GM19397 (cell line): Measurements from ENCODE around the gene CYP26C1.

Experiments used
- ATAC-seq: cut with Tn5 transposase; IDR thresholded peaks from one replicate; pipeline ENCODE4 v1.9.1; 2021; ENCODE audit warnings: mild to moderate bottlenecking, moderate library complexity; ENCODE audit not compliant: unreplicated experiment

Gene CYP26C1

DNA sequence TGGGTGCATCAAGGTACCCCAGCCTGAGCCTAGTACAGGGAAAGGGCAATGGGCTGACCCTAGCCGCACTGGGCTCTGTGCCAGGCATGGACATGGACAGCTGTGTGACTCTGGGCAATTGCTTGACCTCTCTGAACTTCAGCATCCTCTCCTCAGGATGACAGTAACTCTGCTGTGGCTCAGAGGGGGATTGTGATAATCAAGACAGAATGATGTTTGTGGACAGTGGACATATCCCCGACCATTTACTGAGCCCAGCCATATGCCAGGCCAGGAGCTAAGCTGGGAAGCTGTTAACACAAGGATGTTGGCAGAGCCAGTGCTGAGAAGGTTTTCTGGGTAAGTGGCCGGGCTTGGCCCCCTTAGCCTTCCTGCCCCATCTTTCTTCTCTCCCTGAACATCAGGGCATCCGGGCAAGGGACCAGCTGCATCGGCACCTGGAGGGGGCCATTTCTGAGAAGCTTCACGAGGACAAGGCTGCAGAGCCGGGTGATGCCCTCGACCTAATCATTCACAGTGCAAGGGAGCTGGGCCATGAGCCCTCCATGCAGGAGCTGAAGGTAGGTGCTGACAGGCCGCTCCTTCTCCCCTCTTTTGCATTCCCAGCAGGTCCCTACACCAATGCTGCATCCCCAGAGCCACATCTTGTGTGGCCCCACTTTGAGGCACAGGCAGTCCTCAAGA is 3.5 kb downstream of the CYP26C1 start:
- no peak for ATAC-seq

DNA sequence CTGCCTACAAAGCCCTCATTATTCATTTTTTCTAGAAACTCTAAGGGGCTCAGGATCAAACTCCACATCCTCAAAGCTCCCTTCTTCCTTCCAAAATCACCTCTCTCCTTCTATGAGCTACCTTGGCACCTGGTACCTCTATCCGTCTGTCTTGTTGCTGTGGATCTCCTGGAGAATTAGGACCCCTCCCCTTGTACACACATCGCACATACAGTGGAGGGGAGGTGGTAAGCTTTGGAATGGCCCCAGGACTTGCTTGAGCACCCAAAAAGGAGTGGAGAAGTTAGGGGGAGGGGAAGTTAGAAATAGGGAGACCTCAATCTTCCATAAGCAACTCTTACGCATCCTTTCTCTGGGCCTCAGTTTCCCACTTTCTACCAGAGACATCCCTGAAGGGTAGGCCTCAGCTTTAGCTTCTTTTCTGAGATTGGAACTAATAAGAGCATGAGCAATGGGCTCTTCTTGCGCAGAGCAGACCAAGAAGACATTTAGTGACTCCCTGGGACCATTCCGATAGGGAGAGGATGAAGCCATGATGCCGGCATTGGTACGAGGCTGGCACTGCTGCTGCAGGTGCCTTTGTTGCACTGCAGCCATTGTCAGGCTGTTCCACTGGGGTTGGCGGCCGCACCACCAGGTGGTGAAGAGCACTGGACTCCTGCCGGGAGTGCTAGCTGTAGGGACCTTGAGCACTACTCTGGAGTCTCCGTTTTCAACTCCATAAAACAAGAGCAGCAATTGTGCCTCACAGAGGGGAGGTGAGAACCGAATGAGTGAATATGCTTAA is 4.5 kb downstream of the CYP26C1 start:
- no peak for ATAC-seq

DNA sequence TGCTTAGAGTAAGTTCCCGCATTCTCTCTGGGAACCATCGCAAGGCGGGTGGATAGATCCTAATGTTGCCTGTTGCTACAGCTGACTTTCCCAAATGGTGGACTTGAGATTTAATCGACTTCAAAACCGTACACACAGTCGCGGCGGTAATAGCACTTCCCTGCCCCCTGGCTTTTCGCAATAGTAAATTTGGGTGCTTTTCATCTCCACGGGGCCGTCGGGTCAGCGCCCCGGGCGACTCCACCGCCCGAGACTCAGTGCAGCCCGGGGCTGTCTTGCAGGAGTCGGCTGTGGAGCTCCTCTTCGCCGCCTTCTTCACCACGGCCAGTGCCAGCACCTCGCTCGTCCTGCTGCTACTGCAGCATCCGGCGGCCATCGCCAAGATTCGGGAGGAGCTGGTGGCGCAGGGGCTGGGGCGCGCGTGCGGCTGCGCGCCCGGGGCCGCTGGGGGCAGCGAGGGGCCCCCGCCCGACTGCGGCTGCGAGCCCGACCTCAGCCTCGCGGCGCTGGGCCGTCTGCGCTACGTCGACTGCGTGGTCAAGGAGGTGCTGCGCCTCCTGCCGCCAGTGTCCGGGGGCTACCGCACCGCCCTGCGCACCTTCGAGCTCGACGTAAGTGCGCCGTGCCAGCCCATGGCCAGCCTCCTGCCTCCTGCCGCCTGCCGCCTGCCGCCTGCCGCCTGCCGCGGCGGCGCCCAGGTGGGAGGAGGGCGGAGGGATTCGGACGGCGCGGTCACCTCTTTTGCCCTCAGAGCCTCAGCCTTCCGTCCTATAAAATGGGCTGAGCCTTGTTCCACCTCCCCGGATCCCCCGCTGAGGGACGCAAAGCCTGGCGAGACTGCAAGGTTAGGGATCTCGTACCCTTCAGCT is 5.3 kb downstream of the CYP26C1 start:
- ATAC-seq = no peak

DNA sequence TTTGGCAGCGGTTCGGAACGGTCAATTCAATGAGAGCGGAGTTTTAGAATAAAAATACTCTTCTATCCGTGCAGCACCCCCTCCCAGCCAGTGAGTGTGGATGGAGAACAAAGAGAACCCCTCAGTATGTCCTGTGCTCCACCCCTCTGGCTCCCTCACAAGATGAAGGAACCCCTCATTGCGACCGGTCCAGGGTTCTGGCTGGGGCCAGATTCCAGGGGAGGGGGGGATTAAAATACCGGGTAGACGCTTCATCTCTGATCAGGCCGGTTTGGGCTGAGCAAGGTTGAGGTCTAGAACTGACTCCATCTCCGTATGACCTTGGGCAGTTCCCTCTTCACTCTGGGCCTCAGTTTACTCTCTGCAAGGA is 5.9 kb downstream of the CYP26C1 start:
- ATAC-seq = no peak

DNA sequence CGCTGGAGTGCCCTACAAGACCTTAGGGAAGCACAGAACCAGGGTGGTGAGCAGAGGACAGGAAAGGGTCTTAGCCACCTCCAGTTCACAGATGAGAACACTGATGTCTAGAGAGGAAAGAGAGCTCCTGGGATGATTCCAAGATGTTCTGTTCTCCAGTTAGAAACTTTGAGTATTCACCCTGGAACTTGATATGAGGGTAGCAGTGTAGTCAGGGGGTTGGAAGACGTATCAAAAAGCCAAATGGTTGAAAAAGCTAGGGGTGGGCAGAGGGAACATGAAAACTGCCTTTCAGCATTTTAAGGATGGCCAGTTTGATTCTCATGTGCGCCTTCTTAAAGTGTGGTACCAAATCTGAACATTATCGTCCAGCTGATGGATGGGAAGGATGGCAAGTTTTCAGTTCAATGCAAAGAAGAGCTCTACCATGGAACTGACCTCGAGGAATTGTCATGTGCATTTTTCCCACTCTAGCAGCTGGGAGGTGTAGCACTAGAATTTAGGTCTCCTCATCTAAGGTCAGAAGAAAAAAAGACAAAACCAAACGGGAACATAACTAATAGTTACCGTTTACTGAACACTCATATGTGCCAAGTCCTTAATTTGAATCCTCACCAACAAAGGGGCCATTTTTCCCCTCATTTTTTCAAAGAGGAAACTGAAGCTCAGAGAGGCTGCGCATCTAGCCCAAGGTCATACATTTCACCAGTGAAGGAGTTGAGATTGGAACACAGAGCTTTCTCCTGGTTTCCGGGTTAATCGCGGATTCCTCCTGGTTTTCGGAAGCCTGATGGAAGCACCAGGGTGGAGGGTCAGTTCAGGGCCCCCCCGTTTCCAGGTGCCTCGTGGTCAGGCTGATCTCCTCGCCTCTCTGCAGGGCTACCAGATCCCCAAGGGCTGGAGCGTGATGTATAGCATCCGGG is 7.1 kb downstream of the CYP26C1 start:
- ATAC-seq = no peak

DNA sequence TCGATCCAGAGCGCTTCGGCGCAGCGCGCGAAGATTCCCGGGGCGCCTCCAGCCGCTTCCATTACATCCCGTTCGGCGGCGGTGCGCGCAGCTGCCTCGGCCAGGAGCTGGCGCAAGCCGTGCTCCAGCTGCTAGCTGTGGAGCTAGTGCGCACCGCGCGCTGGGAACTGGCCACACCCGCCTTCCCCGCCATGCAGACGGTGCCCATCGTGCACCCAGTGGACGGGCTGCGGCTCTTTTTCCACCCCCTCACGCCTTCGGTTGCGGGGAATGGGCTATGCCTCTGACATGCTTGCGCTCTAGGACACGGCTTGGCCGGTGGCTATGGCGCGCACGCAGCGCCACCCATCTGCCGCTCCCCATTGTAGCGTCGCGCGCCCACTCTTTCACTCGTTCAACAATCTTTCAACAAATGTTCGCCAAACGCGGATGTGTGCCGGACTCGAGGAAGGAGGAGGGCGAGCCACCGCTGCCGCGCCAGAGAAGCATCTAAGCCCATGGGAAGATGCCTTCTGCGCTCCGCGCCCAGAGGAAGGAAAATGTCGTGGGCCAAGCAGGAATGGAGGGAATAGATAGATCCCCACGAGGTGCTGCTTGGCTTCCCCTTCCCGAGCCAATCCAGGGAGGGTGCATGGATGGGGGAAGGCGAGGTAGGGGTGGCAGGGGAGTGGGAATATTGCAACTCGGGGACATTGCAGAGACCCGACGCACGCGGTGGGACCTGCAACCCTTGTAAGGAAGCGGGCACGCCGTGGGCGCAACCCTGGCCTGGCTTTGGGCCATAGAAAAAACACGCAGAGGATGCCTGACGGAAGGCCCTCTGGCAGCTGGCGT is 8.0 kb downstream of the CYP26C1 start:
- ATAC-seq = no peak

DNA sequence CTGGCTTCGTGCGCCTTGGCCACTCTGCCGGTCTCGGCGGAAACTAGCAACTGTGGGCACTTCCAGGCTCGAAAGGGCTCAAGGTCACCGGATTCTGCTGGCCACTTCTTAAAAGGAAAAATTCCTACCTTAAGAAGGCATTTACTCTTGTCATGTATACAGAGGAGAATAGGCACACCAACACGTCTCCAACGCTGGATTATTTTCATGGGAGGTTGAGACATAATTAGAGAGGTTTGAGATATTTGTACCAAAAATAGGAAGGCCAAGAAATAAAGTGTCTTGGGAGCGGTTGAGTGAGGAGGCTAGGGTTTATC is 8.6 kb downstream of the CYP26C1 start:
- no peak for ATAC-seq

DNA sequence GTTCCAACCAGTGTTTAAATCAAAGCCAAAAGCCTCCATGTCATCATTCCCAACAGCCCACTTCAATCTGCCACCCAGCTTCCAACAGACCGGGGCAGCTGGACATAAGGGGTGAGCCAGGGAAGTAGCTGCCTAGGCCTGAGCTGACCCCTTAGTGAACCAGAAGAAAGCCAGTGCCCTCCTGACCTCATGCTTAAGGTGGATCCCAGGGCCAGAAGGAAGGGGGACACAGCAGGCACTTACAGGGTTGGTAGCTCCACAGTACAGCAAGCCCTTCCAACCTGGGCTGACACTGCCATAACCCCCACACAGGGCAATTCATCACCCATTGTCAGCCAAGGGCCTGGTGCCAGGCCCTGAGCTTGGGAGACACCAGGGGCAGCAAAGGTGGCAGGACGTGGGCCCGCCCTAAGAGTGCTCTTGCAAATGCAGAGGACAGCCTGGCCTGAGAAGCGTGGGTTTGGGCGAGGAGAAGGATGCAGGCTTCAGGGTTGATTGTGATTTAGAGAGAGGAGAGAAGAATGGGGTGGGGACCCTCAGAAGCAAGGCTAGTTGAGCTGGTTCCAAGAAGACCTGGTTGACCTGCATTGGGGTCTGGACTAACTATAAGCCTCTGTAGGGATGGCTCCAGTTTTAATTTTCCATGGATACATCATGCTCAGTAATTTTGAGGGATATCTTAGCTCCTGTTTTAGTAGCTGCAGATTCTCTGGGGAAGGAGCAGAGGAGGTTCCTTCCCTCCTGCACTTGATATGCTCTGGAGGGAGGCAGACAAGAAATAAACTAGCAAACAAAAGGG is 10.0 kb downstream of the CYP26C1 start:
- ATAC-seq = no peak

DNA sequence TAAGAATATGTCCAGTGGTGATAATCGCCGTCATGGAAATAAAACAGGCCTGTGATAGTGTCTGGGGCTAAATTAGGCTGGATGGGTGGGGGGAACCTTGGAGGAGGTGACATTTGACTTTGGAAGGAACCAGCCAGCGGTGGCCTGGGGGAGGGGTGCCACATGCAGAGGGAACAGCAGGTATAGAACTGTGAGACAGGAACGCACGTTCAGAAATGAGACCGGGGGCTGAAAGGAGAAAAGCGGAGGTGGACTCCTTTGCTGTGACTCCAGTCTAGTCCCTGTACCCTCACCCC is 10.5 kb downstream of the CYP26C1 start:
- no peak for ATAC-seq

DNA sequence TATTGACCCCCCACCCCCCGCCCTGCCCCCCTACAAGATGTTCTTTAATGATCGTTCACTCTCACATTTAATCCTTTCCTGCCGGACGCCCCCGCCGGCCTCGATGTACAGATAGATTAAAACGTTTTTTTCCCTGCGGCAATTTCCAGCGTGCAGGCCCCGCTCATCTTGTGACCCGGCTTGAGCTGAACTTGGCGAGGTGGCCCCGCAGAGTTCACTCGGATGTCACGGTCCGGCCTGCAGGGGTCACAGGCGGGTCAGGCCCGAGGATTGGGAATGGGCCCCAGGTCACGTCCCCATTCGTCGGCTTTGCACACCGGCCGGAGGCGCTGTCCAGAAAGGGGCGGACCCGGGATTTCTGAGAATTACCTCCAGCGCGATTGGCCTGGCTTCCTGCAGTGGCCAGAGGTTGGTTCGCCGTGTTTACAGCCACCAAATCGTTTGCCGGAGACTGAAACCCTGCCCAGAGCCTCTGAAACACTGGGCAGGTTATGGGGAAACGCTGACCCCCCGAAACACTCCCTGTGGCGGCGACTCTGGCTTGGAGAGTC is 11.2 kb downstream of the CYP26C1 start:
- no peak for ATAC-seq

DNA sequence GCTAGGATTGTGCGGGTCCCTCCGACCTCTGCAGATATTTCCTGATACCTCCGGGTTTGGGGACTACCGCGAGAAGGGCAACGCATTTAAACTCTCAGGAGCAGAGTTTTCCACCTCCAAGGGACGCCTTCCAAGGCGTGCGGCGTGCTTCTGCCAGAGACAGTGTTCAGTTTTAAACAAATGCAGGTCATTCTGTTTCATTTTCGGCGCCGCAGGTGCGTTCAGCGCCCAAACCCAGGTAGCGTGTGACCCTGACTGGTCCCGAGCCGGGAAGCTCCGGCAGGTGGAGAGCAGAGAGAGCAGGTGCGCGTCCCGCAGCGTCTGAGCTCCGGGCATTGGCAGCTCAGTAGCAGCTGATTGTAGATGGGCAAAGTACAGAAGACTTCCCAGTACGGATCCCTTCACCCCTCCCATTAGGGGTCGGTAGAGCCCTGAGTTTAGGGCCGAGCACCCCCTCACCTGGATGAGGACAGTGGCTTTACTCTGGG is 11.7 kb downstream of the CYP26C1 start:
- no peak for ATAC-seq

DNA sequence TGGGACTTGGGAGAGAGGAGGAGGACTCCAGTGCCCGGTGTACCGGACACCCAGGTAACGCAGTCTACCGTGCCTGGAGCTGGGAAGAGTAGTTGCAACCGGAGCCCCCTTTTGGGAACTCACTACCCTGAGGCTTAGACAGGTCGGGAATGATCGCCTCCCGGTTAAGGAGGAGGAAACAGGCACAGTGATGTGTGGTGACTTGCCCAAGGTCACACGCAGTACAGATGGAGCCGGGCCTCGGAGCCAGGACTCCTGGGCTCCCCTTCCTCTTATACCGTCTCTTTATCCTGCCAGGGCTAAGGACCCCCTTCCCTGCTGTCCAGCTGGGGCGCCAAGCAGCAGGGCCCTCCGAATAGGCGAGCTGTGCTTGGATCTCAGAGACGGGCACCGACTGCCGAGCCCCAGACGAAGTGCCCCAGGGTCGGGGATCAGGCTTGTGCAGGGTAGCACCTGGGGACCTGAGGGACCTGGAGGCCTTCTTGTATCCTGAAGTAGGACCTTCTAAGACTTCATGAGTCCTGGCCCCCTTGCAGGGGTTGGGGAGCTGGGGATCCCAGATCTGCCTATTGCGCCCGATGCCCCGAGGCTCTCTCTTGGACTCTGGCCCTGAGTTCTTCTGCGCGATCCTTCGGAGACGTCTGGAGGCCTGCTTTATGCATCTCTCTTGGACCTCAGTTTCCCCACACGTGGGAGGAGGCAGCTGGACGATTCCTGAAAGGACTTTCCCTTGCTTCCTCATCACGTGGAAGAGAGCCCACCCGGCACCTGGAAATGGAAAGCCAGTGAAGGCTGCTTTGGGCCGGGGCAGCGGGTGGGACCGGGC is 12.3 kb downstream of the CYP26C1 start:
- no peak for ATAC-seq

DNA sequence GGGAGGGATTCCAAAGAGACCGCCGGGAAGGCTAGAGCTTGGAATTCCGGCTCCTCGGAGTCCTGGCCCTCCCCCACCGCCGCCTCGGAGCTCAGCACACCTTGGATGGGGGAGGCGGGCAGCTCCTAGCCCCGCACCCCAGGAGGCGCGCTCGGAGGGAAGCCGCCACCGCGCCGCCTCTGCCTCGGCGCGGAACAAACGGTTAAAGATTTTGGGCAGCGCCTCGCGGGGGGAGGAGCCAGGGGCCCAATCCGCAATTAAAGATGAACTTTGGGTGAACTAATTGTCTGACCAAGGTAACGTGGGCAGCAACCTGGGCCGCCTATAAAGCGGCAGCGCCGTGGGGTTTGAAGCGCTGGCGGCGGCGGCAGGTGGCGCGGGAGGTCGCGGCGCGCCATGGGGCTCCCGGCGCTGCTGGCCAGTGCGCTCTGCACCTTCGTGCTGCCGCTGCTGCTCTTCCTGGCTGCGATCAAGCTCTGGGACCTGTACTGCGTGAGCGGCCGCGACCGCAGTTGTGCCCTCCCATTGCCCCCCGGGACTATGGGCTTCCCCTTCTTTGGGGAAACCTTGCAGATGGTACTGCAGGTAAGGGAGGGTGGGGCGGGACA is 13.0 kb downstream of the CYP26C1 start, which contains the start of gene CYP26A1:
TSS of gene CYP26A1 (plus strand) at position 355 of the 608 bp plus-strand sequence. CDS start at position 397, 42 bp downstream.
- no peak for ATAC-seq

DNA sequence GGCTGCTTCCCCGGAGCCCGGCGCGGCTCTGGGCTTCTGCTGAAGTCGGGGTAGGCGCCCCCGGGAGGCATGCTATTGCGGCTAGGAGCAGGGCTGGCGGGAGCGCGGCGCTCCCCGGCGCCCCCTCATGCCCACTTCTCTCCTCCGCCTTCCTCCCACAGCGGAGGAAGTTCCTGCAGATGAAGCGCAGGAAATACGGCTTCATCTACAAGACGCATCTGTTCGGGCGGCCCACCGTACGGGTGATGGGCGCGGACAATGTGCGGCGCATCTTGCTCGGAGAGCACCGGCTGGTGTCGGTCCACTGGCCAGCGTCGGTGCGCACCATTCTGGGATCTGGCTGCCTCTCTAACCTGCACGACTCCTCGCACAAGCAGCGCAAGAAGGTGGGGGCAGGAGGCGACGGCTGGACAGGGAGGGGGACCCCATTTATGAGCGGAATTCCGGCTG is 13.6 kb downstream of the CYP26C1 start:
- ATAC-seq = no peak

DNA sequence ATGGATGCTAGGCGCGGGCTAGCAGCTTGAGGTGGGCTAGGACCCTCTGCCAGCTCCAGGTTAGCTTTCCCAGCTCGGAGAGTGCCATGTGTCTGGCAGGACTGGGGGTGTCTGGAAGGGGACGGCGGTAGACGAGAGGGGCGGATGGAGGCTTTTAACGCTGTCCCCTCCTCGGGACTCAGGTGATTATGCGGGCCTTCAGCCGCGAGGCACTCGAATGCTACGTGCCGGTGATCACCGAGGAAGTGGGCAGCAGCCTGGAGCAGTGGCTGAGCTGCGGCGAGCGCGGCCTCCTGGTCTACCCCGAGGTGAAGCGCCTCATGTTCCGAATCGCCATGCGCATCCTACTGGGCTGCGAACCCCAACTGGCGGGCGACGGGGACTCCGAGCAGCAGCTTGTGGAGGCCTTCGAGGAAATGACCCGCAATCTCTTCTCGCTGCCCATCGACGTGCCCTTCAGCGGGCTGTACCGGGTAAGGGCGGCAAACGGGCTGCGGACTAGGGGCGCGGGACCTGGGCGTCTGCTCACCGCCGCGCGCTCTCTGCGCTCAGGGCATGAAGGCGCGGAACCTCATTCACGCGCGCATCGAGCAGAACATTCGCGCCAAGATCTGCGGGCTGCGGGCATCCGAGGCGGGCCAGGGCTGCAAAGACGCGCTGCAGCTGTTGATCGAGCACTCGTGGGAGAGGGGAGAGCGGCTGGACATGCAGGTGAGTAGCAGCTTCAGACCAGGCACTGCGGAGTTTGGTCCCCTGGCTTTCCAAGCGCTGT is 14.2 kb downstream of the CYP26C1 start:
- ATAC-seq = no peak

DNA sequence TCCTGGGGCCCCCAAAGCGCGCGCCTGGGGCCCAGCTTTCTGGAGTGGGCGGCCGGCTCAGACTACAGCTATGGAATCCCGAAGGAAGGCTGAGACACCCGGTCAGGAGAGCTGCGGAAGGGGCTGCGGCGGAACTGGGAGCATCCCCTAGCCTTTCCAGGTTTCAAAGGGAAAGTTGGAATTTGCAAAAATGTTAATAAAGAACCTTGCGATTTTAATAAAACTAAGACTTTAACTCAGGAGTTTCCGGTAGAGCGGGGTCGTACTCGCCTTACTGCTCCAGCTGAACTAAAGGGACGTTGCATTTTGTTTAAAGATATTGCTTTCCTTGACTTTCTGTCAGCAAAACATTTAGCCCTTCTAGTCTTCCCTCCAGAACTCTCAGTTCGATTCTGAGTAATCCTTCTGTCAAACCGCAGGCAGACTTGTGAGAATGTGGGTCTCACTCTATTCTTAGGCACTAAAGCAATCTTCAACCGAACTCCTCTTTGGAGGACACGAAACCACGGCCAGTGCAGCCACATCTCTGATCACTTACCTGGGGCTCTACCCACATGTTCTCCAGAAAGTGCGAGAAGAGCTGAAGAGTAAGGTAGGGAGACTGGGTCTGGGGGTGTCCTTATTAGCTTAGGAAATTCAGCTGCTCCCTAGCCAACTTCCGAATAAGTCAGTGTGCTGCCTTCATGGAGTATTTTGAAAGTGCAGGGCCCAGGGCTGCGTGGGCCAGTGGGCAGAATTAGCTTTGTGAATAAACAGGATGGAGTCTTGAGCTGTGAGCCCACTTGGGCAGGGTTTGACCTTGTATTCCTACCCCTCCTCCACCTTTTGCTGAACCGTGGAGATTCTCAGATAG is 15.0 kb downstream of the CYP26C1 start:
- ATAC-seq = no peak
